Lower leg skin (tissue), 4 donors: Measurements from ENCODE around the gene HMGCS2. TPM values are rescaled to one million over a fixed set of nuclear protein-coding genes. Genes with fewer than 3 reads are reported as not detected.

Experiments used
- DNase-seq, 2 donors: peaks; one replicate each; pipeline ENCODE4 v3.0.0-alpha.2; 2019; ENCODE audit warnings: low spot score in 2 of 2
- H3K4me3 ChIP-seq: fragments of 200-600 bp; sonication (generic); 2 replicates; pipeline ENCODE4 v1.5.1; 2017; ENCODE audit warnings: mild to moderate bottlenecking, low read depth; ENCODE audit not compliant: poor library complexity, severe bottlenecking
- POLR2A ChIP-seq, 2 donors: fragments of 450-650 bp; IDR thresholded peaks; one replicate each; pipeline ENCODE4 v1.6.1; 2016 to 2017; ENCODE audit warnings: antibody characterized with exemption in 2 of 2, mild to moderate bottlenecking in 1 of 2, moderate library complexity in 1 of 2
- WGBS, 2 donors: methylation state at CpG; one replicate each; pipeline ENCODE4 v1.1.5; 2018; 5-methylcytosine and 5-hydroxymethylcytosine counted together
- intact Hi-C: fragments of 100-400 bp; cut with DNase I; formaldehyde crosslinking; loops from one replicate; pipeline ENCODE4 v1.15.0; 2023; ENCODE audit warnings: low total_unique reads
- total RNA-seq, 4 donors: library from RNA; depleted of rRNA; stranded (reverse); fragments of >200 nt; gene quantifications; one replicate each; pipeline ENCODE4 v1.1.0, GENCODE V29; 2016
- TF ChIP-seq, protein P1 (sequence below), 3 donors: fragments of 450-650 bp; IDR thresholded peaks; one replicate each; pipeline ENCODE4 v1.5.1; 2016; ENCODE audit warnings: antibody characterized with exemption in 3 of 3, mild to moderate bottlenecking in 3 of 3, moderate library complexity in 2 of 3

The HMGCS2 gene
- total RNA-seq, 4 donors from 2014 or later: 23.9 to 400 (median 93.4) TPM

DNA sequence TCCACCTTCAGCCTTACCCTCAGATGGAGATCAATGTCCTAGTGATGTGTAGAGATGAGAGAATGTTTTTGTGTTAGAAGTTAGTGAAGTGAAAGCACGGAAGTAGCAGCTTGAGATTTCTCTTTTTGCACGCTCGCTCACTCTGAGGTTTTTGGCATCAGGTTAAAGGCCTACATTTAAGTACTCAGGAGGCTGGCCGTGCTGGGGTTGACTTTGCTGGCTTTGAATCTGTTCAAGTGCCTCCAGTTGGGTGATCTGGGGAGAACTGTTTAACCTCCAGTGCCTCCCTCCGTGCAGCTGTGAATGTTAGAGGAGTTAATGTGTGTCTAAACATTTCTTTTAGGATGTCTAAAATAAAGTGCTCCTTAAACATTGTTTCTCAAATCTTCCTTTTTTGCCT is 43.1 kb downstream of the HMGCS2 start:
- intact Hi-C loops: no loop called here
- no peak overlapping the region for H3K4me3 ChIP-seq
- DNase-seq: no peak

DNA sequence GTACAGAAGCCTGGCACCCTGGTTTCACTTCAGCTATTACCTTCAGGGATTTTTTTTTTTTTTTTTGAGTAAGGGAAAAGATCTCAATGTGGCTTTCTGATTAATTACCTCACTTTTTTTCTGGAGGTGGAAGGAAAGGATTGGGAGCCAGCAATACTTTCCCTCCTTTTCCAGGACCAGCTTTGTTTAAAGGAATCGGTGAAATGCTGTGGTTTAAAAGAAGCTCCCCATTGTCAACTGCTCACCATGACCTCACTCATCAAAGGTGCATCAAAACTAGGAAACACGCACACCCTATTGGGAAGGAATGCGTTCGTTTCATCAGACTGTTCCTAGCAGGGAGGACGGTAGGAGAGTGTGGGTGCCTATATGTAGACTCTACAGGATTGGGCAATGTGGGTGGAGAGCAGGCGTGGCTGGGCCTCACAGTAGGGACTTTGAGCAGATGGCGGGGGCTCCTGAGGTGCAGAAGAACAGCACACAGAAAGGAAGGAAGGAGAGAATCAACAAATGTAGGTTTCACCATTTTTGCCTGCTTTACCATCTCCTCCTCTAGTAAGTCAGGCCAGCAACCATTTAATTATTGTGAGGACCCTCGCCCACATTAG is 44.0 kb downstream of the HMGCS2 start:
- WGBS, 2 donors: 76 to 77% methylated on average over 8 of the region's 8 CpGs
- intact Hi-C loops: no loop called here

More for the DNA sequence above, 43.1 kb downstream of the HMGCS2 start:
- 94 to 95% methylated on average over 5 of the region's 5 CpGs for WGBS, 2 donors
- TF ChIP-seq, protein P1, sequence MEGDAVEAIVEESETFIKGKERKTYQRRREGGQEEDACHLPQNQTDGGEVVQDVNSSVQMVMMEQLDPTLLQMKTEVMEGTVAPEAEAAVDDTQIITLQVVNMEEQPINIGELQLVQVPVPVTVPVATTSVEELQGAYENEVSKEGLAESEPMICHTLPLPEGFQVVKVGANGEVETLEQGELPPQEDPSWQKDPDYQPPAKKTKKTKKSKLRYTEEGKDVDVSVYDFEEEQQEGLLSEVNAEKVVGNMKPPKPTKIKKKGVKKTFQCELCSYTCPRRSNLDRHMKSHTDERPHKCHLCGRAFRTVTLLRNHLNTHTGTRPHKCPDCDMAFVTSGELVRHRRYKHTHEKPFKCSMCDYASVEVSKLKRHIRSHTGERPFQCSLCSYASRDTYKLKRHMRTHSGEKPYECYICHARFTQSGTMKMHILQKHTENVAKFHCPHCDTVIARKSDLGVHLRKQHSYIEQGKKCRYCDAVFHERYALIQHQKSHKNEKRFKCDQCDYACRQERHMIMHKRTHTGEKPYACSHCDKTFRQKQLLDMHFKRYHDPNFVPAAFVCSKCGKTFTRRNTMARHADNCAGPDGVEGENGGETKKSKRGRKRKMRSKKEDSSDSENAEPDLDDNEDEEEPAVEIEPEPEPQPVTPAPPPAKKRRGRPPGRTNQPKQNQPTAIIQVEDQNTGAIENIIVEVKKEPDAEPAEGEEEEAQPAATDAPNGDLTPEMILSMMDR (IDR thresholded peaks at IDR 0.05): no peak
- no peak for TF ChIP-seq POLR2A (IDR thresholded peaks at IDR 0.05)

DNA sequence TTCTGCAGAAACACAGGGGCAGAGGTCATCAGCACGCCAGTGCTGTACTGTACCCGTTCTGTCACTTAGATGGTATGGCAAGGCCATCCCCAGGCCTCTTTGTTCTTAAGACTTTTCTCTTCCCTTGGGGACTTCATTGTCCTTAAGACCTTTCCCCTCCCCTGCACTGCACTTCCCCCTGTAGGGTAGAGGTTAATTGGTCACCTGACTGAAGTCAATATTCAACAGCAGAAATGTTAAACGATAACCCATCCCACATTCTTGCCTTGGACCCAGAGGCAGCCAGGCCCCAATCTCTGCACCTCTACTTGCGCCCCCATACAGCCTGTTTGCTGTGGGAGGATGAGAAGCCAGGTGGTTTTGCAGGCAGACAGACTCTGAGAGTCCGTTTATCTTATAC is 46.8 kb downstream of the HMGCS2 start:
- no peak overlapping the region for H3K4me3 ChIP-seq
- 88 to 92% methylated on average over 5 of the region's 5 CpGs for WGBS, 2 donors
- no peak for DNase-seq
- intact Hi-C loops: no loop called here
- TF ChIP-seq, protein P1 (IDR thresholded peaks at IDR 0.05): no peak
- TF ChIP-seq POLR2A (IDR thresholded peaks at IDR 0.05): no peak

More for the DNA sequence above, 44.0 kb downstream of the HMGCS2 start:
- H3K4me3 ChIP-seq: no peak overlapping the region
- no peak for DNase-seq
- TF ChIP-seq, protein P1 (IDR thresholded peaks at IDR 0.05): no peak
- no peak for TF ChIP-seq POLR2A (IDR thresholded peaks at IDR 0.05)

DNA sequence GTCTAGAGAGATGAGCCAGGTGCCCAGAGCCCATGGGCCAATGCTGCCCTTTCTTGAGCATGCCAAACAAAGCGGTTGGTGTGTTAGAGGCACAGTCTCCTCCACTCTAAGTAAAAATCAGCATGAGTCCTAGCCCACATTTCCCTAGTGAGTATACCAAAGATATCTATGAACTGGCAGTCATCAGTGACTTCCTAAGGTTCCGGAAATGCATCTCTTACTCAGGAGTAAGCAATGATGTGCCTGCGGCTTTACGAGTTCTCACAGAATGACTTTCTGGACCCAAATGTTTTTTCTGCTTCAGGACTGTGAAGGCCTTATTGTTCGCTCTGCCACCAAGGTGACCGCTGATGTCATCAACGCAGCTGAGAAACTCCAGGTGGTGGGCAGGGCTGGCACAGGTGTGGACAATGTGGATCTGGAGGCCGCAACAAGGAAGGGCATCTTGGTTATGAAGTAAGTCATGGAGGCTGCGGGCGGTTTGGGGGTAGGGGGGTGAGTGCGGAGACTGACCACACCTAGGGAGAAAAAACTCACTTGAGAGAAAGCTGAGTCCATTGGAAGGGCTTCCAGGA is 47.8 kb downstream of the HMGCS2 start:
- intact Hi-C loops: no loop called here
- TF ChIP-seq, protein P1 (IDR thresholded peaks at IDR 0.05): no peak
- TF ChIP-seq POLR2A (IDR thresholded peaks at IDR 0.05): no peak
- 97% methylated on average over 11 of the region's 11 CpGs for WGBS, 2 donors
- H3K4me3 ChIP-seq: no peak overlapping the region
- no peak for DNase-seq

DNA sequence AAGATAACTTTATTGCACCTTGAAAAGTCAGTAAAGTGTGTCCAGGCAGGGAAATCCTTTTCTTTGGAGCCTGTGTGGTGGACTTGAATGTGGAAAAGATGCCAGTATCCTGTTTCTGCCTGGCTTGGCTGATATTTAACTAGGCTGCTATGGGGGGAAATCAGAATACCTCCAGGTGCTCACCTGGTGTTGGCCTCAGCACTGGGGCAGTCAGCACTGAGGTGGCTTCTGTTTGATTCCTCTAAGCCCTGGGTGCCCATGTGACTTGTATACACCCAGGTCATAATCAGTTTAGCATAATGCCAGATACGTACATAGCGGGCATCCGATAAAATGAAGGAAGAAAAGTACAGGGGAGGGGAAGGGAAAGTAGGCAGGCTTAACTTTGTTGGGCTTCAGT is 49.7 kb downstream of the HMGCS2 start:
- 81 to 90% methylated on average over 3 of the region's 3 CpGs for WGBS, 2 donors
- H3K4me3 ChIP-seq: no peak overlapping the region
- no peak for DNase-seq
- intact Hi-C loops: no loop called here
- TF ChIP-seq, protein P1 (IDR thresholded peaks at IDR 0.05): no peak
- no peak for TF ChIP-seq POLR2A (IDR thresholded peaks at IDR 0.05)

DNA sequence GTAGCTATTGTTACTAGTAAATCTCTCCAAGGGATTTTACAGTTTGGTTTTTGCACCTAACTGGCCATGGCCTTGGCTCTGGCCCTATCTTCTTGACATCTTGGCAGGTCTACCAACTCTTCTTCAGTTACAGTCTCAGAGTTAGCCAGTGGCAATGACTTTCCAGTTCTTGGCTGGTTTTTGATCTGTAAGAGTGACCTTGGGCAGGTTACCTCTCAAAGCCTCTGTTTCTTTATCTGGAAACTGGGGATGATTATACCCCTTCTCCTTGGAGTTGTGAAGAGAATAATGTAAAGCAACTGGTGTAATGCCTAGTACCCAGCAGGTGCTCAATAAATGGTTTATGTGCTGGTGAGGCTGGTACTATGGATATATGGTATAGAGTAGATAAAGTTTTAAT is 50.3 kb downstream of the HMGCS2 start:
- intact Hi-C loops: no loop called here
- no peak for DNase-seq
- TF ChIP-seq POLR2A (IDR thresholded peaks at IDR 0.05): no peak
- TF ChIP-seq, protein P1 (IDR thresholded peaks at IDR 0.05): no peak
- no peak overlapping the region for H3K4me3 ChIP-seq
